ENCODE measurements around the gene EIF4E1B.

- no peak for TF ChIP-seq POLR2AphosphoS5 (IDR thresholded peaks at IDR 0.05; ENCODE audit: low read depth, low read length)
- no peak for TF ChIP-seq POLR2A (IDR thresholded peaks at IDR 0.05; ENCODE audit: low read depth, low read length)
- no peak for TF ChIP-seq TAF1 (IDR thresholded peaks at IDR 0.05; ENCODE audit: low read depth, low read length)
- no peak for TF ChIP-seq SPI1 (IDR thresholded peaks at IDR 0.05; ENCODE audit: low read depth, low read length)
- TF ChIP-seq POU2F2 (IDR thresholded peaks at IDR 0.05; ENCODE audit: low read depth, low read length): no peak
- TF ChIP-seq PAX5 (IDR thresholded peaks at IDR 0.05; ENCODE audit: insufficient read depth, low read length, severe bottlenecking): no peak
Measured at GRCh38 chr5:176671399-176671798, 40.9 kb downstream of the EIF4E1B start.
